NCI-H2029 treated with DMSO at 0.1 percent for 48 hours (cell line): ENCODE data around the gene CASP9.

Experiments used
- DNase-seq: peaks from one replicate; lab custom pipeline; 2025; lab: John Stamatoyannopoulos, UW

Gene CASP9

GRCh38 chr1:15524021-15524282, at the start of gene CASP9:
Gene CASP9, minus strand, starts transcription at chr1:15524215. Its CDS starts 15 bp downstream, at chr1:15524200.
- DNase-seq: no peak

DNA sequence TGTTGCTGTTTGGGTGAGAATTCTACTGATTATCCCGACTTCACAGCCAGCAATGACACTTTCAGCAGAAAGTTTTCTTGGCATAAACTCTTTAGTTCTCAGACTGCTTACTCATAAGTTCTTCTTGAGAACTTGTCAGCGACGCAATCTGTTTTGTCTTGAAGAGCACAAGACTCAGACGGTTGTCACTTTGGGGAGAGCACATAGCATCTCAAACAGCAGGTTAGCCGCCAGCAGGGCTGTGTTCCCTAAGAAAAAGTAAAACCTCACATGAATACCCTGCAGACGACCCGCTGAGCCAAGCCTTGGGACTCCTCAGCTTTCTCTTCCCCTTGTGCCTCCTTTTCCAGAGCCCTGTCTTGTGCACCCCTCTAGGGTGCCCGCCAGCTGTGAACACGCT, 49.5 kb upstream of the CASP9 start:
- no peak for DNase-seq

DNA sequence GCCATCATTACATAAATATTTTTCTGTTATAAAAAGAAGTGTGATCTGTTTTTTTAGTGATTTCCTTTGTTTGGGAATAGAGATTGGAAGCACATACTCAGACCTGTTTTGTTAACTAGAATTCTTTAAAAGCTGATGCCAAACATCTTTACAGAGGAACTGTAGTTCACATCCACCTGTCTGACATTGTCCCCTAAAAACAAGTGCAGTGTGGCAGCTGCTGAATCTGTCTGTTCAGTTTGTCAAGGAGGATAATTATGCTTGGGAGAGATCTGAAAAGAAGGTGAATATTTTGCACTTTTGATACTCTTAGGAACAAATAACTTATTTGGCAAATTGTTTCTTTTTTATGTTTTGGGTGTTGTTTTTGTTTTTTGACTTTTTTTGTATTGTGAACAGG, 47.3 kb upstream of the CASP9 start:
- DNase-seq: no peak

DNA sequence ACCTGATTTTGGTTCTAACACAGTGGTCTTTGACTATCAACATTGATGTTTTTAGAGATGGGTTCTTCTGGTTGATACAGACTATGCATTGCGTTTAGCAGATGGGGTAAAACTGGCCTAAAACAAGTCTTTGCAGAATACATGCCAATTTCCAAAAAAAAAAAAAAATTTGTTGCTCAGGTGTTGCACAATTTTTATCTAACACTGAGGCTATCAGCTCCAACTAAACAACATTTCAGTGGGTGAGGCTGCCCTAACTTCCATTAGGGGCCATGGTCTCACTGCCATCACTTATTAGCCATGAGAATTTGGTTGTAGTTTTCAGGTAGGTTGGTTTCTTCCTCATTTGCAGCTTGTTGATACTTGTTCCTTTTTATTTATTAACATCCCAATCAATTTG, 46.8 kb upstream of the CASP9 start:
- DNase-seq: no peak

DNA sequence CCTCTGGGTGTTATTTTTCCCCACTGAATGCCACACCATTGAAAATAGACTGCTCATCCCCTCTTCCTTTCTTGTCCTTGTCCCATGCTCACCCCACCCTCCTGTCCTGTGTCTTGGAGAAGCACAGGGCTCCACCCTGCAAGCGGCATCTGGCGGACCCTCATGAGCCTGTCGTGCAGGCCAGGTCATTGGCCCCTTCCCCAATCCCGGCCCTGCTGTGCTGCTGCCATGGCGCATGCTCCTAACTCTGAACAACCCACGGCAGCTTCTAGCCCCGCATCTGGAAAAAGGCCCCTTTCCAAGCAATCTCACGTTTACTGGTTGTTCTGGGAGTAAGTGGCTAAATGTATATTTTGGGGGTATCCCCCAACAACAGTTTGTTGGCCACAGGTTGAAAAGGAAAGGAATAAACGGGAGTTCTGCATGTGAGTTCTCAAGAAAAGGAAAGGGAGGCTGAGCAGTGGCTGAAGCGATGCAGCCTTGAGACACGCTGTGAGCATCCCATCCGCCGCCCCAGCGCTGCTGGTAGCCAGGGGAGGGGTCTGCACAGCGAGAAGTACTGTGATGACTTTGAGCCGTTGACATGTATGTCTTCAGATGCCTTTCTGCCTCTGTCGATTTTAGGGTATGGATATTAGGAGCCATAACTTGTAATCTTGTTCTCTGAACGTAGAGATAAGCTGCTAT, 44.5 kb upstream of the CASP9 start:
- DNase-seq: no peak

- DNase-seq: no peak
Observed at GRCh38 chr1:15559189-15559810, 35.3 kb upstream of the CASP9 start.

GRCh38 chr1:15558516-15558915, 34.5 kb upstream of the CASP9 start:
- DNase-seq: no peak

- DNase-seq: no peak
Observed at GRCh38 chr1:15557594-15557993, 33.6 kb upstream of the CASP9 start.

GRCh38 chr1:15557008-15557407, 33.0 kb upstream of the CASP9 start:
- no peak for DNase-seq

- DNase-seq: no peak
Observed at GRCh38 chr1:15550573-15550972, 26.6 kb upstream of the CASP9 start.

- DNase-seq: no peak
Observed at GRCh38 chr1:15546641-15547040, 22.6 kb upstream of the CASP9 start.

DNA sequence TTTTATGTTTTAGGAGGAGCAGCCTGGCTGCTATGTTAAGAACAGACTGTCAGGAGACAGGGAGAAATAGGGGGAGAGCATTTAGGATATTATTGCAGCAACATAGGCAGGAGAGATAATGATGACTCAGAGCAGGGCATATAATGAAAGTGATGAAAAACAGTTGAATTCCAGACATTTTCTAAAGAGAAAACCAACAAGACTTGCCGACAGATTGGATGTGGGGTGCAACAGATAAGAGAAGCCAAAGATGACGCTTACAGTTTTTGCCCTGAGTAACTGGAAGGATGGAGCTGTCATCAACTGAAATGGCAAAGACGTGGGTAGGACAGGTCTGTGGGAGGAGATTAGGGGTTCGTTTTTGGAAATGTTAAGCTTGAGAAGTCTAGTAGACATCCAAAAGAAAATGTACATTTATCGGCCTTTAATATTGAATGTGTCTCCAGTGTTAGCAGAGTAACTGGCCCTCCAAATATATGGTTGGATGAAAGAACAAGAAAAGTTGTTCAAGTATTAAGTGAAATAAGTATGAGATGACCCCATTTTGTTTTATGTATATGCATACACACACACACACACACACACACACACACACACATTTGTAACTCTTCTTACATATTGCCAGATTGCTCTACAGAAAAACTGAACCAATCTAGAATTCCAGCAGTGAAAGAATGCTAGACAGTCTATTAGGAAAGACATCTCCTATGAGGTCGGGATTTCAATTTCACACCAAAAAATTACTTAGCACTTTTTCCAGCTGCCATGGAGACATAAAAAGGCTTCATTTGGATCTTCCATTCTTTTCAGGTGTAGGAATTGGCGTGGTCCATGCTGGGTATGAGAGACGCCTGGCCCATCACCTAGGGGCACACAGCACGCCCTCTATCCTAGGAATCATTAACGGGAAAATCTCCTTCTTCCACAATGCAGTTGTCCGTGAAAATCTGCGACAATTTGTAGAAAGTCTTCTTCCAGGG, 19.9 kb upstream of the CASP9 start:
- DNase-seq: no peak

GRCh38 chr1:15543251-15543588, 19.2 kb upstream of the CASP9 start:
- no peak for DNase-seq

DNA sequence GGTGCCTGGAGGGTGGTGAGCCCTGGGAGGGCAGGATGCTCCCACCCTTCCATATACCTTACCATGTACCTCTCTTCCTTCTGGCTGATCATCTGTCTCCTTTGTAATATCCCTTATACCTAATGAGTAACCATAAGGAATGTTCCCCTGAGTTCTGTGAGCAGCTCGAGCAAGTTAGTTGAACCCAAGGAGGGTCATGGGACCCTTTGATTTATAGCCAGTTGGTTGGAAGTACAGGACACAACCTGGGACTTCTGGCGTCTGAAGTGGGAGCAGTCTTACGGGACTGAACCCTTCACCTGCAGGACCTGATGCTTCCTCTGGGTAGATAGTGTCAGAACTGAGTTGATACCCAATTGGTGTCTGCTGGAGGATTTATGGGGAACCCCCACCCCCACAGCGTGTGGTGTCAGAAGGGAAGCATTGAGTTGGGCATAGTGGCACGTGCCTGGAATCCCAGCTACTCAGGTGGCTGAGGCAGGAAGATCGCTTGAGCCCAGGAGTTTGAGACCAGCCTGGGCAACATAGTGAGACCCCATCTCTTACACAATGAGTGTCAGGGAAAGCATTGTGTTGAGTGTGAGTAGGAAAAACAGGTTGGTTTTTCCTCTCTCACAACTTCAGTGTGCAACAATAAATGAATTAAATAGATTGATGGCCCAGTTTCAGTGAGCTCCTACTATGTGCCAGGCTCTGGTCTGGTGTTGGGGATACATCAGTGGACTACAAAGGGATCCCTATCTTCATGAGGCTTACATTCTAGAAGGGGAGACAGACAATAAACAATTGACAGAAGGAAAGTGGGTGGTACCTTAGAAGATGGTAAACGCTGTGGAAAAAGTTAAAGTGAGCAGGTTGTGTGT, 18.6 kb upstream of the CASP9 start:
- DNase-seq: no peak

GRCh38 chr1:15541231-15541792, 17.3 kb upstream of the CASP9 start:
- no peak for DNase-seq

DNA sequence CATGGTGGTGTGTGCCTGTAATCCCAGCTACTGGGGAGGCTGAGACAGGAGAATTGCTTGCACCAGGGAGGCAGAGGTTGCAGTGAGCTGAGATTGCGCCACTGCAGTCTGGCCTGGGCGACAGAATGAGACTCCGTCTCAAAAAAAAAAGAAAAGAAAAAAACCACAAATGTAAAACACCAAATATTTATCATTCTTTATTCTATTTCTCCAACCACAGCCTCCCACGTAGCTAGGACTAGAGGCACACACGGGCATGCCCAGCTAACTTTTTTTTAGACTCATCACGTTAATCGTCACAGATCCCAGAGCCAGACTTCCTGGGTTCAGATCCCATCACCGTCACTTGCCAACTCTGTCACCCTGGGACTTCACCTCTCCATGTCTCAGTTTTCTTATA, 16.2 kb upstream of the CASP9 start:
- no peak for DNase-seq

DNA sequence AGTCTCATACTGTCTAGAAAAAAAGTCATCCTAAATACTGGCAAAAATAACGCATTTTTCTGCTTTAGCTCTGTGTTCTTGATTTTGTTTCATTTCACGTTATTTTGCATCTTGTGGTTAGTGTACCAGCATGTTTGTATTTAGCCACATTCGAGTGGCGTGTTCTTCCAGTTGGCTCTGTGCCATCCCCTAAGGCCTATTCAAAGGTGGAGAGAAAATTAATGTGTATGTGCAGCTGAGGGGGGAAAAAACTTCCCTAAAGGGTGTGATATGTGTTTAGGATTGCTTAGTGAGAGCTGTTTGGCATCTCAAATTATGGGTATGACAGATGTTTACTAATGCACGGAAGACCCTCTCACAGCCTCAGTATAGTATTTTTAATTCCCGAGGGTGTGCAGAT, 14.8 kb upstream of the CASP9 start:
- DNase-seq: no peak

DNA sequence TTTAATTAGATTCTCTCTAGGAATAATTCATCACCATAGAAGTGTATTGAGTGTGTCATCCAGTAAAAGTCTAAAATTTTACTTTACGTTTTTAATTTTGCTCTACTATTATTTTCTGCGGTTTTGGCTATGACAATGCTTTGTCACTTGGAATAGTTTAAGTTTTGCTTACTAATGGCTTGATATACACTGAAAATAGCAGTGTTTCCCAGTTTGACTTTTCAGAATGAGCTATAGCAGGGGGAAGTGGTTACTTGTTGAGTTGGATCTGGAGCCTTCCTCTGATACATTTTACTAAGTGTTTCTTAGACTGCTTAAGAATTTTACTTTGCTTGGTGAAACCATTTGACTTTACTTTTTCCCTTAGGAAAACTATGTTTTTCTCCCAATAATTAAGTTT, 7.7 kb upstream of the CASP9 start:
- no peak for DNase-seq

GRCh38 chr1:15531003-15531402, 7.0 kb upstream of the CASP9 start:
- DNase-seq: no peak

DNA sequence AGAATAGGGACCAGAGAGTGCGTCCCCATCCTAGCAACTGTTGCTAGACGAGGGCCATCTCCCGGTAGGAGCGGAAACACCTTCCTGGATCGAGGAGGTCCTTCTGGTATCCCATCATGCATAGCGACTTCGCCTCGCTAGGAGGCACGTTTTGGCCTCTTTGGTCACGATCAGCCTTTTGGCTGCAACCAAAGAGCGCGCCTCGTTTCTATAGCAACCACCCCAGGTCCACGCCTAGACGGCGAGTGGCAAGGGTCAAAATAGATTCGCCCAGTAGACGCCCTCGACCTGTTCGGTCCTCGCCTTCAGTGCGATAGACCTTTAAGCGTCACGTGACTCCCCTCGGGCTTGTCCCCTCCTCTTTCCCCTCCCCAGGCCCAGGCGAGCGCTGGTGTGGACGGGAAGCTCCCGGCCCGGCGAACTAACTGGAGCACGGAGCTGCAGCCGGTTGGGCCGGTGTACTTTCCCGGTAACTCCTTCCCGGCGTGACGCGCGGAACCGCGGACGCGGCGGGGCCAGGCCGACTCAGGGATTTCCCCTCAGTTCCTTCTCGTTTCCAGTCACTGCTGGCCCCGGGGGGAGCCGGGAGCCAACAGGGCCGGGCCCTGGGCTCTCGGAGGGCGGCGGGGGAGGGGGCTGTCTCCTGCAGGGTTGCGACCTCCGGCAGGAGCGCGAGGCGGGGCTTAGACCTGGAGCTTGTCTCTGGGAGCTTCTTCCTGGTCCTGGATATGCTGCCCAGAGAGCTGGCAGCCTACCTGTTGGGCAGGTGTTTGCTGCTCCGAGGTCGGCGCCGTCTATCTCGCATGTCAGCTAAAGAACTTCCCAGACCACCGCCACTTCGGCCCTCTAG, 2.7 kb upstream of the CASP9 start, which contains the start of gene DNAJC16:
Gene DNAJC16 (plus strand): TSS at position 359 of the 850 bp plus-strand sequence. CDS start 2,258 bp downstream, outside the sequence.
- peak; percentile 95 for DNase-seq

DNA sequence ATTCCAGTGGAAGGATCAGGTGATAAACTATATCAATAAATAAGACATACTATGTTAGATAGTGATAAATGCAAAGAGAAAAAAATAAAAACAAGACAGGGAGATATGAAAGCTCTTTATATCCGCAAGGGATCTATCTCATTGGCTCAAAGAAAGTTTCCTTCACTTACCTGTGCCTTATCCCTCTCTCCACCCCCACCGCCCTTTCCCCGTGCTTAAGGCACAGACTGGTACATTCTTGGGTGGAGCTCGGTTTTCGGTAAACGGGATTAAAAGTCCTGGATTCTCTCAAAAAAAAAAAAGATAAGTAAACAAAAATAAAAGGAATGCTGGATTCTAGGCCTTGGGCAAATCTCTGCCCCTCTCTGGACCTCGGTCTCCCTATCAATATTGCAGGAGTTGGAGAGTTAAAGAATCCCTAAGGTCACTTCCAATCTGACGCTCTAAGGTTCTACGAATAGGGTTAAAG, 2.0 kb upstream of the CASP9 start:
- DNase-seq: no peak
